GM19467 (cell line): Measurements from ENCODE around the gene OAS1.
"Not testable (repeated sequence)": the region's sequence is repeated elsewhere in the genome, so short reads cannot be mapped to it uniquely, and the experiment has no call there.

ENCODE experiments used
- ATAC-seq: cut with Tn5 transposase; IDR thresholded peaks from one replicate; pipeline ENCODE4 v1.9.1; 2021; ENCODE audit warnings: mild to moderate bottlenecking, moderate library complexity; ENCODE audit not compliant: unreplicated experiment

OAS1 gene

GRCh38 chr12:112898380-112898779 lies 8.4 kb upstream of the OAS1 start:
- ATAC-seq, result no peak

GRCh38 chr12:112900298-112901145 lies 6.2 kb upstream of the OAS1 start:
- ATAC-seq, result no peak

DNA sequence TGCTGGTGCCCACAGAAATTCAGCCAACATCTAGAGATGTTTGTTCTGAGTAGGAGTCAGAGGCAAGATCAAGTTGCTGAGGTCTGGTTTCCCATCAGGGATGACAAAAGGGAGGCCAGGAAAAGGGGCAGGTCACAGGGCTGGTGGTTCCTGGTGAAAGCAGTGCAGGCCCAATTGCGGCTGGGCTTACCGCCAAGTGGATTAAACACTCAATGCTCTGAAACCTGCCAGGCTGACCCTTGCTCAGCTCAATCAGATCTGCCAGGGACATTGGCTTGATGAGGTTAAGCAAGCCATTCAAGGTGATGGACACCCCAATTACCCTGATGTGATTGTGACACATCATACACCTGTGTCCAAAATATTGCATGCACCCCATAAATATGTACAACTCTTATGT lies 5.5 kb upstream of the OAS1 start:
- no peak for ATAC-seq

- ATAC-seq, result no peak
Measured at GRCh38 chr12:112904571-112904970, 2.2 kb upstream of the OAS1 start.

- no peak for ATAC-seq
Measured at GRCh38 chr12:112905451-112906089, 1.2 kb upstream of the OAS1 start.

- ATAC-seq, result peak; percentile 48
Measured at GRCh38 chr12:112907415-112908157, 824 bp downstream of the OAS1 start.

GRCh38 chr12:112908548-112908947 lies 1.8 kb downstream of the OAS1 start:
- no peak for ATAC-seq

- no peak for ATAC-seq
Measured at GRCh38 chr12:112909693-112910092, 2.9 kb downstream of the OAS1 start.

DNA sequence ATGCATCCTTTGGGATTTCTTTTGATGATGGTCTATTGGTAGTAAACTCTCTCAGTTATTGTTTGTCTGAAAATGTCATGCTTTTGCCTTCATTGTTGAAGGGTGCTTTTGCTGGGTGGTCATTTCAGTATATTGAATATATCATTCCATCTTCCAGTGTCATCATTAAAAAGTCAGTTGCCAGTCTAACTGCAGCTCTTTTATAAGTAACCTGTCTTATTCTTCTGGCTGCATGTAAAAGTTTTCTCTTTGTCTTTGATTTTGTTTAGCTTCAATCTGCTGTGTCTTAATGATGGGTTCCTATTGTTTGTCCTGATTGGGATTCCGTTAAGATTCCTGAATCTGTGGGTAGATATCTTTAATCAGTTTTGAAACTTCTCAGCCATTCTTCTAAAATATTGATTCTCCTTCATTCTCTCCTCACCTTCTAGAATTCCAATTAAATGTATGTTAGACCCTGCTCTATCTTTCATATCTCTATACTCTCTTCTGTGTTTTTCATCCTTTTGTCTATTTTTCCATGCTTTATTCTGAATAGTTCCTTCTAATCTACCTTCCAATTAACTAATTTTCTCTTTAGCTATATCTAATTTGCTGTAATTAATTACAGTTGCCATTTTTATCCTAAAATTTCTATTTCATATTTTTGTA lies 6.4 kb downstream of the OAS1 start:
- no peak for ATAC-seq

DNA sequence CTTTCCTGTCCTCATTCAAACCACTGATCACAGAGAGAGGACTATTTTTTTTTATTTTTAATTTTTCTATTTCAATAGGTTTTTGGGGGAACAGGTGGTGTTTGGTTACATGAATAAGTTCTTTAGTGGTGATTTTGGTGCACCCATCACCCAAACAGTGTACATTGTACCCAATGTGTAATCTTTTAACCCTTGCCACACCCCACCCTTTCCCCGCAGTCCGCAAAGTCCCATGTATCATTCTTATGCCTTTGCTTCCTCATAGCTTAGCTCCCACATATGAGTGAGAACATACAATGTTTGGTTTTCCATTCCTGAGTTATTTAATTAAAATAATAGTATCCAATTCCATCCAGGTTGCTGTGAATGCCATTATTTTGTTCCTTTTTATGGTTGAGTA lies 7.1 kb downstream of the OAS1 start:
- ATAC-seq, result not testable (repeated sequence)

- no peak for ATAC-seq
Measured at GRCh38 chr12:112916270-112916669, 9.5 kb downstream of the OAS1 start.

DNA sequence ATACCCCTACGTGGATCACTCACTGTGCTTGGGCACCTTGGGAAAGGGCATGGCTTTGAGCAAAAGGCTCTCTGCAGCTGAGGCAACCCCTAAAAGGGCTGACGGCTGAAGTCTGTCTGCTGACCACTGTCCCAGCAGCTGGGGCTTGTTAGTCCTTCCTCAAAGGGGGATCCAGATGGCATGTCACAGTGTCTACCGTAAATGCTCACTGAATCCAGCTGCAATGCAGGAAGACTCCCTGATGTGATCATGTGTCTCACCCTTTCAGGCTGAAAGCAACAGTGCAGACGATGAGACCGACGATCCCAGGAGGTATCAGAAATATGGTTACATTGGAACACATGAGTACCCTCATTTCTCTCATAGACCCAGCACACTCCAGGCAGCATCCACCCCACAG lies 12.4 kb downstream of the OAS1 start:
- no peak for ATAC-seq

- ATAC-seq, result peak; percentile 65
Measured at GRCh38 chr12:112924986-112925385, 18.2 kb downstream of the OAS1 start.

- not testable (repeated sequence) for ATAC-seq
Measured at GRCh38 chr12:112926416-112927033, 19.8 kb downstream of the OAS1 start.

DNA sequence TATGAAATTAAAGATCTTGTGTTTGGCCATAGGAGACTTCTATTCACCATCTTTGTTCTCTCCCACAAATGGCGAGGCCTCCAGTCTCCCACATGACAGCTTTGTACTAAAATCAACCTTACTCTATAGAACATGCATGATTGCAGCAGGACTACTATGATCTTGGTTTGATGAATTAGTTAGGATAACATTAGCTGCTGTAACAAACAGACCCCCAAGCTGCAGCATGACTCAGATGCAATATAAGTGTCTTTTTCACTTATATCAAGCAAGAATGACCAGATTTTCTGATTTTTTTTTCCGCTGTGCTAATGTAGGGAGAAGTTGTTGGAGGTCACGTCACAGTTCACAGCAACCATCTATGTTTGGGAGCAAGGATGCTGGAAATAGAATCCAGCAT lies 20.7 kb downstream of the OAS1 start:
- no peak for ATAC-seq

DNA sequence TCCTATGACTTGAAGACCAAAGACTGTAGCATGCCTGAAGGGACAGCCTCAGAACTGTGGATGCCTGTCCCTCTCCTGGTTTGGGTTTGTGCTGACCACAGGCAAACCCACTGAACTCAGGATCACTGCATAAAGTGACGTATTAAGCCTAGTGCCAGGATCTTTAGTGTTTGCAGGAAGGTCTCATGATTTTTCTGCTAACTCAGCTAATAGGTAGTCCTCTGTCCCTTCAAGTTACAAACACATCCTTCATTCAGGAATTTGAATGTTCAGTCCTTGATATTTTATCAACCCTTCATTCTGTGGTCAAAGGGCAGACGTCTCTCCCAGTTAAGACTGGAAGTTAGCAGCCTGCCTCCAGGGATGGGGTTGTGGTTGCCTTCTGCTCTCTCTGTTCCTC lies 21.2 kb downstream of the OAS1 start:
- no peak for ATAC-seq

DNA sequence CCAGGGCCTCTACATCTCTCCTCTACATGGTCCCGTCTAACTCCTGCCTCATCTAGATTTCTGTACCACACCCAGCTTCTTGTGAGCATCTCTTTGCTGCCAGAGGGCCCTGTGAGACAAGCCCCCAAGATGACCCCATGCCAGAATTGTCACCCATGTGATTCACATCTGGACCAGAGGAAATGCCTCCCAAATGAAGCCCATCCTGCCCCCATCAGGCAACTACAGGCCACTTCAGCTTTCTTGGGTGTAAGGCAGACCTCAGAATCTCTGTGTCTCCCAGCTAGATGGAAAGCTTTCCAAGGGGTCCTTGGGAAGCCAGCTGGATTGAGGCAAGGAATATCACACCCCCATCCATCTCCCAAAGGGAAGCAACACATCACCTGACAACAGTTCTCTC lies 22.2 kb downstream of the OAS1 start:
- ATAC-seq, result no peak

- no peak for ATAC-seq
Measured at GRCh38 chr12:112929715-112930114, 23.0 kb downstream of the OAS1 start.

- ATAC-seq, result no peak
Measured at GRCh38 chr12:112930350-112930749, 23.6 kb downstream of the OAS1 start.

DNA sequence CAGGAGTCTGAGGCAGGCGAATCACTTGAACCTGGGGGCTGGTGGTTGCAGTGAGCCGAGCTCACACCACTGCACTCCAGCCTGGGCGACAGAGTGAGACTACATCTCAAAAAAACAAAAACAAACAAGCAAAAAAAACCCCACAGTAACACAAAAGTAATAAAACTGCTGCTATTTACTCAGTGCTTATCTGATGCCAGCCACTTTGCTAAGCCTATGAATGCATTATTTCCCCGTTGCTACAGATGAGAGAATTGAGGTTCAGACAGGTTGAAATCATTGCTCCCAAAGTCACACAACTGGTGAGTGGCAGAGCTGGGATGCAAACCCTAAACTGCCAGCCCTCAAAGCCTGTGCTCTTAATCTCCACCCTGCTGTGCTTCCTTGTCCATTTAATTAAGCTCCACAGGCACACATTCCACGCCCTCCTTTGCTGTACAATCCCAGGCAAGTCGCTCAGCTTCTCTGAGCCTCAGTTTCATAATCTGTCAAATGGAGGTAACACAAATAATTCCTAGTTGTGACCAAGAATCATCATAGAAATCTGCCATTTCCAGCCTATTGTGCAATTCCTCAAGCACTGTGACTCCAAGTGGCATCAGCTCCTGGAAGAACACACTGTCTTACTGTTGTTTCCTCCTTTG lies 25.8 kb downstream of the OAS1 start:
- no peak for ATAC-seq
